CD8-positive, alpha-beta memory T cell (primary cell): ENCODE data around the gene FOXP4. TPM values are rescaled to one million over a fixed set of nuclear protein-coding genes. Genes with fewer than 3 reads are reported as not detected.
"Not testable (repeated sequence)": the region's sequence is repeated elsewhere in the genome, so short reads cannot be mapped to it uniquely, and the experiment has no call there.

Source experiments
- CTCF ChIA-PET: fragments of 350-600 bp; sonication (Branson Sonifier 250); formaldehyde crosslinking; loops from one replicate; lab custom pipeline; 2021; ENCODE audit warnings: antibody characterized with exemption; lab: Charles Lee
- POLR2A ChIA-PET: fragments of 350-600 bp; sonication (Branson Sonifier 250); formaldehyde crosslinking; loops from one replicate; lab custom pipeline; 2021; ENCODE audit warnings: antibody characterized with exemption; lab: Charles Lee
- DNase-seq, 5 donors: peaks; one replicate each; pipeline versions ENCODE4 v3.0.0 to v3.0.0-alpha.2; 2020 to 2022; ENCODE audit warnings: mixed read lengths in 1 of 5
- H3K27ac ChIP-seq: one replicate; pipeline ENCODE4 v1.7.0; 2013; ENCODE audit warnings: low read depth, mild to moderate bottlenecking, low read length, moderate library complexity
- H3K27me3 ChIP-seq: 2 replicates; pipeline ENCODE4 v1.7.0; 2013; ENCODE audit warnings: low read length, mild to moderate bottlenecking; ENCODE audit not compliant: insufficient read depth, poor library complexity, severe bottlenecking
- H3K36me3 ChIP-seq: 2 replicates; pipeline ENCODE4 v1.7.0; 2013; ENCODE audit warnings: mild to moderate bottlenecking, low read length, moderate library complexity; ENCODE audit not compliant: insufficient read depth
- H3K4me1 ChIP-seq: 2 replicates; pipeline ENCODE4 v1.7.0; 2013; ENCODE audit warnings: mild to moderate bottlenecking, low read length, moderate library complexity; ENCODE audit not compliant: insufficient read depth
- H3K4me3 ChIP-seq: 2 replicates; pipeline ENCODE4 v1.7.0; 2013; ENCODE audit warnings: mild to moderate bottlenecking, low read length
- H3K9me3 ChIP-seq: 2 replicates; pipeline ENCODE4 v1.7.0; 2013; ENCODE audit warnings: mild to moderate bottlenecking, low read length
- H3K27ac Mint-ChIP-seq, 8 donors: one replicate each; pipeline ENCODE4 v1.8.0; 2020 to 2021; ENCODE audit warnings: mixed read lengths in 8 of 8, mild to moderate bottlenecking in 6 of 8, inconsistent platforms in 3 of 8, moderate library complexity in 3 of 8
- H3K27me3 Mint-ChIP-seq, 2 donors: one replicate each; pipeline ENCODE4 v1.8.0; 2020 to 2021; ENCODE audit warnings: mixed read lengths in 2 of 2, mild to moderate bottlenecking in 1 of 2, moderate library complexity in 1 of 2
- H3K36me3 Mint-ChIP-seq, 3 donors: one replicate each; pipeline ENCODE4 v1.8.0; 2020 to 2021; ENCODE audit warnings: mixed read lengths in 3 of 3, inconsistent platforms in 1 of 3, mild to moderate bottlenecking in 1 of 3
- H3K4me1 Mint-ChIP-seq, 3 donors: one replicate each; pipeline ENCODE4 v1.8.0; 2020 to 2021; ENCODE audit warnings: mixed read lengths in 3 of 3, inconsistent platforms in 1 of 3, mild to moderate bottlenecking in 1 of 3
- H3K4me3 Mint-ChIP-seq, 7 donors: one replicate each; pipeline ENCODE4 v1.8.0; 2020 to 2021; ENCODE audit warnings: mixed read lengths in 7 of 7, mild to moderate bottlenecking in 6 of 7, moderate library complexity in 4 of 7, inconsistent platforms in 2 of 7
- H3K9me3 Mint-ChIP-seq, 5 donors: one replicate each; pipeline ENCODE4 v1.8.0; 2020 to 2022; ENCODE audit warnings: mixed read lengths in 5 of 5, mild to moderate bottlenecking in 3 of 5, moderate library complexity in 2 of 5, inconsistent platforms in 1 of 5
- polyA plus RNA-seq: library from polyadenylated mRNA; unstranded; fragments of 300-500 nt; fragmentation: Illumina TruSeq; gene quantifications from one replicate; pipeline ENCODE4 v1.2.3, GENCODE V29; 2021
- total RNA-seq, 2 experiments: library from RNA; stranded (reverse); gene quantifications; one replicate each; pipeline ENCODE4 v1.2.3, GENCODE V29; 2021

Gene FOXP4
- total and polyA plus RNA-seq, 3 experiments from 2014 or later = 1.6 to 22.3 (median 22.2) TPM

DNA sequence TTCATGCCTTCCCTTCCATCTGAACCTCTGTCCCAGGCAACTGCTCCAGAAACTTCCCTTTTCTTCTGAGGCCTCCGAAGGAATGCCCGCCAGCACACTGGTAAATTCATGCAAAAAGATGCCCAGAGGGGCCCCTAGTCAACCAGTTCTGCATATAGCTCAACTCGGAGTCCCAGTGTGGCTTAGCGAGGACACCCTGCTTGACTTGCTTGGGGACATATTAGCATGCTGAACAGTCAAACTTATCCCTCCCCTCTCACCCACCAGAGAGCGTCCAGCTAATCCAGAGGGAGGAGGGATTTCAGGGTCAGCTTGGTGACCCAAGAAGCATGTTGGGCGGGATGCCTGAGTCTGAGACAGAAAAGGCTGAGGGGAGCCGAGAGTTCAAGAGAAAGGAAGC is 69.1 kb downstream of the FOXP4 start:
- Mint-ChIP-seq H3K27ac (no peak overlapping the region), H3K4me3 (no peak overlapping the region), H3K4me1 (no peaks in the 10 kb centered on the region), H3K9me3 (peaks cover 0 to 4% (median 2%) of the 10 kb centered on the region in 5 donors), H3K36me3 (peaks cover 0 to 3% (median 0%) of the 10 kb centered on the region in 3 donors), H3K27me3 (peaks cover 12 to 40% of the 10 kb centered on the region in 2 donors)
- Histone ChIP-seq H3K27me3 (peaks cover 6% of the 10 kb centered on the region), H3K36me3 (no peaks in the 10 kb centered on the region), H3K4me1 (no peaks in the 10 kb centered on the region), H3K4me3 (no peak overlapping the region), H3K27ac (no peak overlapping the region), H3K9me3 (no peaks in the 10 kb centered on the region)
- no peak for DNase-seq
- CTCF ChIA-PET = no interaction called here
- POLR2A ChIA-PET = no interaction called here

DNA sequence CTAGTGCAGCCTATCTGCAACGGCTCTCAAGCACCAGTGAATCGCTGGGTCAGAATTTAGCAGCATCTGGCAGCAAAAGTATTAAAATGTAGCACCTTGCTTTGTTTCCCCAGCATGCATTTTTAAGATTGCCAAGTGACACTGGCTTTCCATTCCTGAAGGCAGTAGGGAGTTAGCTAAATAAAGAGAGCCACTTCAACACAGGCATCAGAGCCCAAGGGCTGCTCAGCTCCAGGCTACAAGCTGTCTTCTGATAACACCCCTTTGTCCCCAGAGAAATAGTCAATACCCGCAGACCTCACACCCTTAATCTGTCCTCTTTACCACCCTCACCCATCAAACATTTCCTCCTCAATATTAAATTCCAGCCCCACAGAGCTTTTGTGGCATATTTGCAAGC is 72.4 kb downstream of the FOXP4 start:
- Mint-ChIP-seq H3K36me3 (peaks cover 0 to 13% (median 0%) of the 10 kb centered on the region in 3 donors), H3K4me1 (no peaks in the 10 kb centered on the region), H3K9me3 (peaks cover 5 to 12% (median 8%) of the 10 kb centered on the region in 5 donors), H3K27ac (no peak overlapping the region), H3K27me3 (peaks cover 18 to 48% of the 10 kb centered on the region in 2 donors), H3K4me3 (no peak overlapping the region)
- H3K4me1 ChIP-seq = no peaks in the 10 kb centered on the region
- POLR2A ChIA-PET = no interaction called here
- H3K27ac ChIP-seq = no peak overlapping the region
- peaks cover 11% of the 10 kb centered on the region for H3K27me3 ChIP-seq
- no peaks in the 10 kb centered on the region for H3K9me3 ChIP-seq
- no peak overlapping the region for H3K4me3 ChIP-seq
- H3K36me3 ChIP-seq = no peaks in the 10 kb centered on the region
- CTCF ChIA-PET = interaction anchor here (1.0 kb wide), 1 partner anchor 8 kb away, joined by 3 read pairs; no protein-coding TSS in a partner anchor
- DNase-seq = no peak

DNA sequence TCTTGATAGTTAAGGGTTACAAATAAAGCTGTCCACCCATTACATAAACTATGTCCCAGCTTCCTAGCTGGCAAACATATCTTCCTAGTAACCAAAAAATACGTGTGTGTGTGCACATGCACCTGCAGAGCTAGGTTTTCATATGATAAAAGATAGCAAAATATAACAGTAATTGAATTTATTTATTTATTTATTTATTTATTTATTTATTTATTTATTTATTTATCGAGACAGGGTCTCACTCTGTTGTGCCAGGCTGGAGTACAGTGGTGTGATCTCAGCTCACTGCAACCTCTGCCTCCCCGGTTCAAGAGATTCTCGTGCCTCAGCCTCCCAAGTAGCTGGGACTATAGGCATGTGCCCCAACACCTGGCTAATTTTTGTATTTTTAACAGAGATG is 73.0 kb downstream of the FOXP4 start:
- H3K27me3 Mint-ChIP-seq = peaks cover 18 to 48% of the 10 kb centered on the region in 2 donors
- POLR2A ChIA-PET, DNase-seq, H3K27ac ChIP-seq, H3K4me3 Mint-ChIP-seq, H3K4me3 ChIP-seq, H3K36me3 ChIP-seq, H3K9me3 ChIP-seq, H3K4me1 Mint-ChIP-seq, H3K27ac Mint-ChIP-seq, H3K4me1 ChIP-seq: not testable (repeated sequence)
- CTCF ChIA-PET = interaction anchor here (1.0 kb wide), 1 partner anchor 9 kb away, joined by 3 read pairs; no protein-coding TSS in a partner anchor
- H3K9me3 Mint-ChIP-seq = peaks cover 5 to 12% (median 8%) of the 10 kb centered on the region in 5 donors
- peaks cover 0 to 13% (median 0%) of the 10 kb centered on the region in 3 donors for H3K36me3 Mint-ChIP-seq
- H3K27me3 ChIP-seq = peaks cover 11% of the 10 kb centered on the region

DNA sequence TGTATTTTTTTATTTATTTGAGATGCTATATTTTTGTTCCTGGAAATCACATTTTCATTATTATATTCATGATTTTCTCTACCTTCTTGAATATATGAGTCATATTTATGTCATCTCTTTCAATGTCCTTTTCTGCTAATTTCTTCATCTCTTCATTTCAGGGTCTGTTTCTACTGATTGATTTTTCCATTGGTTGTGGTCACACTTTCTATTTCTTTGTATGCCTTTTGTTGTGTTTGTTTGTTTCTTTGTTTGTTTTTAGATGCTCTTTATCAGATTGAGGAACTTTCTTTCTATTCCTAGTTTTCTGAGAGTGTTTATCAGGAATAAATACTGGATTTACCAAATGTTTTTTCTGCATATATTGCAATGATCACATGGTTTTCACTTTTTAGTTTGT is 75.2 kb downstream of the FOXP4 start:
- Histone ChIP-seq H3K36me3 (no peaks in the 10 kb centered on the region), H3K4me3 (no peak overlapping the region), H3K9me3 (no peaks in the 10 kb centered on the region), H3K4me1 (peaks cover 9% of the 10 kb centered on the region), H3K27ac (no peak overlapping the region), H3K27me3 (peaks cover 5% of the 10 kb centered on the region)
- ChIA-PET CTCF (no interaction called here), POLR2A (no interaction called here)
- Mint-ChIP-seq H3K4me1 (peaks cover 13% of the 10 kb centered on the region in 3 donors), H3K4me3 (no peak overlapping the region), H3K27ac (no peak overlapping the region), H3K9me3 (peaks cover 5 to 12% (median 8%) of the 10 kb centered on the region in 5 donors), H3K36me3 (peaks cover 0 to 13% (median 0%) of the 10 kb centered on the region in 3 donors), H3K27me3 (peaks cover 19 to 39% of the 10 kb centered on the region in 2 donors)
- no peak for DNase-seq

DNA sequence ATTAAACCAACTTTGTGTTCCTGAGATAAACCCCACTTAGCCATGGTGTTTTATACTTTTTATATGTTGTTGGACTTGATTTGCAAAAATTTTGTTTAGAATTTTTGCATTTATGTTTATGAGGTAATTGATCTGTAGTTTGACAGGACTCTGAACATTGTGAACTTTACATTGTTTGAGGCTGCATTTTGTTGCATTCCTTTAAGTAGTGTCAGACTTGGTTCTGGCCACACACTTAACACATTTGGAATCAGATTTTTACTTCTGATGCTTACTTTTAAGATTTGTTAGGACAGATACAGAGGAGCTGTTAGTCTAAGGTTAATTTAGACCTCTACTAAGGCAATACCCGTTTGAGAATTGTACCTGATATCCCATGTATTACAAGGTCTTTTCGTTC is 75.6 kb downstream of the FOXP4 start:
- ChIA-PET CTCF (no interaction called here), POLR2A (no interaction called here)
- Histone ChIP-seq H3K4me1 (peaks cover 9% of the 10 kb centered on the region), H3K4me3 (no peak overlapping the region), H3K27me3 (peaks cover 5% of the 10 kb centered on the region), H3K9me3 (no peaks in the 10 kb centered on the region), H3K36me3 (no peaks in the 10 kb centered on the region), H3K27ac (no peak overlapping the region)
- Mint-ChIP-seq H3K4me3 (no peak overlapping the region), H3K27me3 (peaks cover 19 to 41% of the 10 kb centered on the region in 2 donors), H3K27ac (no peak overlapping the region), H3K4me1 (peaks cover 13 to 14% (median 13%) of the 10 kb centered on the region in 3 donors), H3K9me3 (peaks cover 5 to 12% (median 8%) of the 10 kb centered on the region in 5 donors), H3K36me3 (peaks cover 0 to 13% (median 0%) of the 10 kb centered on the region in 3 donors)
- no peak for DNase-seq

DNA sequence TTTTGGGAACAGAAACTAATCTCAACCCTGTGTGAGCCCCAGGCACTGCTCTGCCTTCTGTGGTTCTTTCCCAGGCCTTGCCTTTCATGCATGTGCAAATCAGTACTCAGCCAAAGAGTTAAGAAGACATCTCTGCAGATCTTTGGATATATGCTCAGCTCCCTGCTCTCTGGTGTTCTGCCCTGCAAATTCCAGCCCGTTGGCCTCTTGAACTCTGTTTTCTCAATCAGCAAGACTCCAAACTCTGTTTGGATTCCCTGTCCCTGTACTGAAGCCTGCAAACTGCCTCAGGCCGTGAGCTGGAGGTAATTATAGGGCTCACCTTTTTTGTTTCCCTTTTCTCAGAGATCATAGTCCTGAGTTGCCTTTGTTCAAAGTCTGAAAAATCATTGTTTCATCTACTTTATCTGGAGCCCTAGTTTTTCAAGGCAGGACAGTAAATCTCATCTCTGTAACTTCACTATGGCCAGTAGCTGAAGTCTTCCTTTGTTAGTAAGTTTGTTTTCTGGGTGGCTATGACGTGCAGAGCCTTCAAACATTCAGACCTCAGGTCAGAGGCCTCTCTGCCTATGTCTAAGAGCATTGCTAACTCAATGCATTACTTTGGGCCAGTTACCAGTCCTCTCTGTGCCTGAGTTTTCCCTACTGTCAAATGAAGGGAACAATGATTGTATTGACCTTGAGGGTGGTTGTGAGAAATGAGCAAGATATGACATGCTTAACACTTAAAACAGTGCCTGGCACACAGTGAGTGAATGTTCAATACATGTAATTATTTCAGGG is 76.2 kb downstream of the FOXP4 start:
- no peaks in the 10 kb centered on the region for H3K9me3 ChIP-seq
- H3K4me1 ChIP-seq = peaks cover 9% of the 10 kb centered on the region
- no peak overlapping the region for H3K27ac Mint-ChIP-seq
- DNase-seq = no peak
- peaks cover 5 to 12% (median 8%) of the 10 kb centered on the region in 5 donors for H3K9me3 Mint-ChIP-seq
- ChIA-PET CTCF (no interaction called here), POLR2A (no interaction called here)
- no peak overlapping the region for H3K4me3 Mint-ChIP-seq
- H3K36me3 Mint-ChIP-seq = peaks cover 0 to 13% (median 0%) of the 10 kb centered on the region in 3 donors
- no peak overlapping the region for H3K4me3 ChIP-seq
- H3K27ac ChIP-seq = no peak overlapping the region
- H3K27me3 ChIP-seq = peaks cover 5% of the 10 kb centered on the region
- peaks cover 19 to 41% of the 10 kb centered on the region in 2 donors for H3K27me3 Mint-ChIP-seq
- no peaks in the 10 kb centered on the region for H3K36me3 ChIP-seq
- peaks cover 13 to 14% (median 13%) of the 10 kb centered on the region in 3 donors for H3K4me1 Mint-ChIP-seq

DNA sequence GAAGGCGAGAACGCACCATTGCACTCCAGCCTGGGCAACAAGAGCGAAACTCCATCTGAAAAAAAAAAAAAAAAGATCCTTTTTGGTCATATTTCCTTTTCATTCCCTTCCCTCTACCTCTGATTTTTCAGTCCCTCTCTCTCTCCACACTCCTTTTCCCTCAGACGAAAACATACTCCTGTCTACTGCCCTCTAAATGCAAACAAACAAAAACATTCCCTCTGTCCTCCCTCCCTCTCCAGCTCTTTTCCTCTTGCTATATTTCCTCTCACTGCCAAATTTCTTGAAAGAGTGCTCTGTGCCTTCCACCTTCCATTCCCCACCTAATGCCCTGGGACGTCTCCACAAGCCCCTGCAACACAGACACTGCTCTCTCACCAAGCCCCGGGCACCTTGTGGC is 77.1 kb downstream of the FOXP4 start:
- Histone ChIP-seq H3K27me3 (peaks cover 5% of the 10 kb centered on the region), H3K9me3 (no peaks in the 10 kb centered on the region), H3K4me3 (no peak overlapping the region), H3K4me1 (peaks cover 9% of the 10 kb centered on the region), H3K27ac (no peak overlapping the region), H3K36me3 (no peaks in the 10 kb centered on the region)
- no peak overlapping the region for H3K4me3 Mint-ChIP-seq
- ChIA-PET POLR2A (no interaction called here), CTCF (no interaction called here)
- peaks cover 5 to 12% (median 8%) of the 10 kb centered on the region in 5 donors for H3K9me3 Mint-ChIP-seq
- no peak overlapping the region for H3K27ac Mint-ChIP-seq
- H3K27me3 Mint-ChIP-seq = peaks cover 19 to 41% of the 10 kb centered on the region in 2 donors
- peaks cover 0 to 13% (median 0%) of the 10 kb centered on the region in 3 donors for H3K36me3 Mint-ChIP-seq
- no peak for DNase-seq
- peaks cover 13 to 14% (median 13%) of the 10 kb centered on the region in 3 donors for H3K4me1 Mint-ChIP-seq
